ENCODE measurements around the gene RNF220.

The RNF220 gene

DNA sequence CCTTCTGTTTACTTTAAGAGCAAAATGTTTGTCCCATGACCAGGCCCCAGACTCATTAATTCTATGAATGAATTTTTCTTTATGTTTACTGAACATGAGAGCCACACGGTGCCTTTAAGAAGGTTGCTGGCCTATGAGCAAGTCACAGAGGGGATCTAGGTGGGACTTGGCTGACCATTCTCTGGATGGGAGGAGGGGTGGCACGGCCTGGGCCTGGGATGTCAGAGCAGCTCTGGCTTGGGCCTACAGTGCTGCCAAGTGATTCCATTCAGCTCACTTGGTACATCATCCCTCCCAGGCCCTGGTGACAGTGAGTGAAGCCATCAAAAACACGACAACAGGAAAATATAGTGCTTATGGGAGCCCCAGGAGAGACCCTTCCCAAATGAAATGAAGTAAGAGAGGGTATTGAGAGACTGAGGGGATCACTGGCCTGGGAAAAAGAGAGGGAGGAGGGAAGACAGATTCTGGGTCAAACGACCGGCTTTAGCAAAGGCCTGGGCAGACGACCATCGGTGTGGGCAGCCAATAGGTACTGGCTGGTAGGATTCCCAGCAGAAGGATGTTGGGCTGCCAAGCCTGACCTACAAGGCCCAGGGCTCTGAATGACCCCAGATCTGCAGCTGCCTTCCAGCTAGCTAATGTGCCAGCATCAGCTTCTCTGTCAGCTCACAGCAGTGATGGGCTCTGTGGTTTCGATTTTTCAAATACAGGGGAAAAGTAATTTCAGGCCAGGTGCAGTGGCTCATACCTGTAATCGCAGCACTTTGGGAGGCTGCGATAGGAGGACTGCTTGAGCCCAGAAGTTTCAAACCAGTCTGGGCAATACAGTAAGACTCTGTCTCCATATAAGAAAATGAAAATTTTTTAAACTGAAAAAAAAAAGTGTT, 265.9 kb downstream of the RNF220 start:
- CTCF ChIA-PET, result interaction anchor here (1.2 to 4.7 kb wide), 4 partner anchors 8 to 132 kb away, joined by 3 to 25 read pairs (median 7); no protein-coding TSS in a partner anchor
- Histone ChIP-seq H3K36me3 (ENCODE audit: control insufficient read depth in 4 of 4, insufficient read depth in 4 of 4, low read length in 3 of 4) (peaks cover 0 to 2% (median 0%) of the 10 kb centered on the region in 4 experiments), H3K27me3 (replicated peaks in 2 of 5; ENCODE audit: control insufficient read depth in 4 of 5, insufficient read depth in 5 of 5, low read length in 4 of 5) (no peaks in the 10 kb centered on the region), H3K4me1 (ENCODE audit: control extremely low read depth in 1 of 4, control insufficient read depth in 4 of 4, insufficient read depth in 4 of 4, low read length in 3 of 4) (peaks cover 18 to 52% (median 40%) of the 10 kb centered on the region in 4 experiments), H3K4me3 (ENCODE audit: control insufficient read depth in 1 of 7, extremely low read depth in 1 of 7, insufficient read depth in 4 of 7, low read depth in 2 of 7, low read length in 6 of 7) (no peak overlapping the region), H3K27ac (ENCODE audit: insufficient read depth in 1 of 2, low read depth in 1 of 2, low read length in 2 of 2, poor library complexity in 1 of 2, severe bottlenecking in 2 of 2) (peak overlapping the region in 1 of 2 experiments; percentile 51), H3K9me3 (ENCODE audit: control extremely low read depth in 1 of 5, control insufficient read depth in 4 of 5, insufficient read depth in 2 of 5, low read depth in 1 of 5, low read length in 4 of 5) (no peaks in the 10 kb centered on the region)
- POLR2A ChIA-PET, result no interaction called here
- WGBS (ENCODE audit: insufficient coverage), result 100% methylated on average over 9 of the region's 10 CpGs
- no peak for DNase-seq

DNA sequence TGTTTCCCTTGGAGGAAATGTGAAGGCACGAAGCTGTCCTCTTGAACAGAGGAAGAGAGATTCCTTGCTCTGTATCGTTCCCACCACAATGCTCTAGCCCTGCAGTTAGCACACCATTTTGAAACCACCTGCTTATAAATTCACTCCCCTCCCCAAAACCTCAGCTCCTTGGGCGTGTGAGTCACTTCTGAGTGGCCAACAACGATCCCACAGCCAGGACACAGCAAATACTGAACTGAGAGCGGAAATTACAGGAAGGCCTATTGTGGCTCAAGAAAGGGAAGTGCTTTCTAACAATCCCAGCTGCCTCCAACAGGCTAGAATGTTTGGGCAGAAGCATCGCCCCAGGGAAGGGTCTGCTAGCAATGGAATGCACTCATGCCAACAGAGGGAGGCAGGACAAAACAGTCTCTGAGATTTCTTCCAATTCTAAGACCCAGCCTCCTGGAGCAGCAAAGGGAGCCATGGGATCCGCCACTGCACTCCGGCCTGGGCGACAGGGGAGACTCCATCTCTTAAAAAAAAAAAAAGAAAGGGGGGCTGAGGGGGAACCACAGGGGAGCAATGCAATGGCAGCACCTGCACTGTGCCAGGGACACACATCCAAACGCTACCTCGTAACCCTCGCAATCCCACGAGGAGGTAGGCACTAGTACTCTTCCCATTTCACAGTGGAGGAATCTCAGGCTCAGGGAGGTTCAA, 267.4 kb downstream of the RNF220 start:
- CTCF ChIA-PET, result interaction anchor here (0.8 to 4.7 kb wide), 9 partner anchors 9 to 134 kb away, joined by 3 to 25 read pairs (median 4); no protein-coding TSS in a partner anchor
- Histone ChIP-seq H3K27ac (ENCODE audit: insufficient read depth in 1 of 2, low read depth in 1 of 2, low read length in 2 of 2, poor library complexity in 1 of 2, severe bottlenecking in 2 of 2) (peak overlapping the region in 1 of 2 experiments; percentile 65), H3K4me1 (ENCODE audit: control extremely low read depth in 1 of 4, control insufficient read depth in 4 of 4, insufficient read depth in 4 of 4, low read length in 3 of 4) (peaks cover 22 to 66% (median 50%) of the 10 kb centered on the region in 4 experiments), H3K9me3 (ENCODE audit: control extremely low read depth in 1 of 5, control insufficient read depth in 4 of 5, insufficient read depth in 2 of 5, low read depth in 1 of 5, low read length in 4 of 5) (no peaks in the 10 kb centered on the region), H3K27me3 (replicated peaks in 2 of 5; ENCODE audit: control insufficient read depth in 4 of 5, insufficient read depth in 5 of 5, low read length in 4 of 5) (no peaks in the 10 kb centered on the region), H3K4me3 (ENCODE audit: control insufficient read depth in 1 of 7, extremely low read depth in 1 of 7, insufficient read depth in 4 of 7, low read depth in 2 of 7, low read length in 6 of 7) (peak overlapping the region in 6 of 7 experiments; percentile 5 to 75 (median 41)), H3K36me3 (ENCODE audit: control insufficient read depth in 4 of 4, insufficient read depth in 4 of 4, low read length in 3 of 4) (peaks cover 0 to 2% (median 0%) of the 10 kb centered on the region in 4 experiments)
- DNase-seq, result peak; percentile 93 to 96 (median 95)
- POLR2A ChIA-PET, result interaction anchor here (1.0 to 1.3 kb wide), 3 partner anchors 20 to 58 kb away, joined by 3 to 8 read pairs (median 6); partner anchors contain the start of gene RNU5D-1
- WGBS (ENCODE audit: insufficient coverage), result 39% methylated on average over 11 of the region's 13 CpGs

DNA sequence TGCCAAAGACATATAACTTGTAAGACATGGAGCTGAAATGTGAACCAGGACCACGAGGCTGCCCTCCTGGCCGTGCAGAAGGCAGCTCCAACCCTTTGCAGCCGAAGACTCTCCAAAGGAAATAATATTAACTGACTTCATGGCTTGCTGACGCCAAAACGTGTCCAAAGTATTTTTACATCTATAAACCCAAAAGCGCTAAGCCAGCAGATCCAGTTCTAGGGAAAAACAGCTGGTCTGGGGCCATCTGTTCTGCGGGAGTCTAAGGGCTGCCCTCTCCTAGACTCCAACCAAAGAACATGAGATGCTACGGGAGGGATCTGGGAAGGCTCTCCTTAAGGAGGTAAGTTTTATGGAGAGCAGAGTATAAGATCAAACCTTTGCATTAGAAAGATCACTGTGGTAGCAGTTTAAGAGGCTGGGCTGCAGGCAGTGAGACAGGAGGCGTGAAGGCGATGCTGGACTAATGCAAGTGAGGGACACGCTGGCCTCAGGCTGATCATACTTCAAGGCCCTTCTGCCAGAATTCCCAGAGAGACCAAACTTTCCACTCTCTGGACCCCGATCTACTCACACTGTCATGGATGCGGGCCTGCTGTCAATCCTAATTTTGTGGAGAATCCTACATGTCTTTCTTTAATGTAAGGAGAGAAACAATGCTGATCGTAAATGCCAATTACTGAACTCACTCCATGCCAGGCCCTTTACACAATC, 268.1 kb downstream of the RNF220 start:
- H3K9me3 ChIP-seq (ENCODE audit: control extremely low read depth in 1 of 5, control insufficient read depth in 4 of 5, insufficient read depth in 2 of 5, low read depth in 1 of 5, low read length in 4 of 5), result no peaks in the 10 kb centered on the region
- H3K4me1 ChIP-seq (ENCODE audit: control extremely low read depth in 1 of 4, control insufficient read depth in 4 of 4, insufficient read depth in 4 of 4, low read length in 3 of 4), result peaks cover 22 to 73% (median 53%) of the 10 kb centered on the region in 4 experiments
- CTCF ChIA-PET, result interaction anchor here (0.9 to 5.2 kb wide), 6 partner anchors 9 to 34 kb away, joined by 4 to 21 read pairs (median 8); no protein-coding TSS in a partner anchor
- peak overlapping the region in 6 of 7 experiments; percentile 74 to 92 (median 82) for H3K4me3 ChIP-seq (ENCODE audit: control insufficient read depth in 1 of 7, extremely low read depth in 1 of 7, insufficient read depth in 4 of 7, low read depth in 2 of 7, low read length in 6 of 7)
- H3K27me3 ChIP-seq (replicated peaks in 2 of 5; ENCODE audit: control insufficient read depth in 4 of 5, insufficient read depth in 5 of 5, low read length in 4 of 5), result no peaks in the 10 kb centered on the region
- 79% methylated on average over 6 of the region's 14 CpGs for WGBS (ENCODE audit: insufficient coverage)
- POLR2A ChIA-PET, result interaction anchor here (1.0 to 2.4 kb wide), 4 partner anchors 48 to 58 kb away, joined by 4 to 15 read pairs (median 7); partner anchors contain the start of gene RNU5D-1
- peaks cover 0 to 2% (median 0%) of the 10 kb centered on the region in 4 experiments for H3K36me3 ChIP-seq (ENCODE audit: control insufficient read depth in 4 of 4, insufficient read depth in 4 of 4, low read length in 3 of 4)
- peak overlapping the region in 1 of 2 experiments; percentile 84 for H3K27ac ChIP-seq (ENCODE audit: insufficient read depth in 1 of 2, low read depth in 1 of 2, low read length in 2 of 2, poor library complexity in 1 of 2, severe bottlenecking in 2 of 2)
- no peak for DNase-seq

DNA sequence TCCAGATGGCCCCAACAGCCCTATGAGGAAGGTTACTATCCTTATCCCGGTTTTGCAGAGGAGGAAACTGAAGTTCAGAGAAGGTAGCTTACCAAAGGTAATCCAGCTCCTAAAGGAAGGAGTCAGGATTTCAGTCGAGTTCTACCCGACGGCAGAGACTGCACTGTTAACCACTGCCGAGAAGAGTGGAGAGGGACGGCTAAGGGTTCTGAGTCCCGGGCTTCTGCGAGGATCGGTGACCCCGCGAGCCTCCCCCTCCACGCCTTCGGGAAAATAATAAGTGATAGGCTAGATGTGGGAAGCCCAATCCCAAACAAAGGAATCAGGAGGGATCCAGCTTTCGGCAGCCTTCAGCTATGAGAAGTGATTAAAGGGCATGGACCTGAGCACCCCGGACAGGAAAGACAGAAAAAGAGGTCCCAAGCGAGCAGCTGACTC, 268.6 kb downstream of the RNF220 start:
- H3K27me3 ChIP-seq (replicated peaks in 2 of 5; ENCODE audit: control insufficient read depth in 4 of 5, insufficient read depth in 5 of 5, low read length in 4 of 5), result no peaks in the 10 kb centered on the region
- H3K4me3 ChIP-seq (ENCODE audit: control insufficient read depth in 1 of 7, extremely low read depth in 1 of 7, insufficient read depth in 4 of 7, low read depth in 2 of 7, low read length in 6 of 7), result peak overlapping the region; percentile 63 to 92 (median 81)
- DNase-seq, result peak in 1 of 3 donors; percentile 25
- no peaks in the 10 kb centered on the region for H3K36me3 ChIP-seq (ENCODE audit: control insufficient read depth in 4 of 4, insufficient read depth in 4 of 4, low read length in 3 of 4)
- WGBS (ENCODE audit: insufficient coverage), result 3% methylated on average over 13 of the region's 16 CpGs
- H3K27ac ChIP-seq (ENCODE audit: insufficient read depth in 1 of 2, low read depth in 1 of 2, low read length in 2 of 2, poor library complexity in 1 of 2, severe bottlenecking in 2 of 2), result peak overlapping the region; percentile 59 to 84
- H3K4me1 ChIP-seq (ENCODE audit: control extremely low read depth in 1 of 4, control insufficient read depth in 4 of 4, insufficient read depth in 4 of 4, low read length in 3 of 4), result peaks cover 22 to 76% (median 53%) of the 10 kb centered on the region in 4 experiments
- POLR2A ChIA-PET, result interaction anchor here (1.0 to 2.4 kb wide), 2 partner anchors 48 to 58 kb away, joined by 4 to 15 read pairs; no protein-coding TSS in a partner anchor
- CTCF ChIA-PET, result interaction anchor here (0.9 to 5.2 kb wide), 5 partner anchors 10 to 33 kb away, joined by 4 to 21 read pairs (median 7); no protein-coding TSS in a partner anchor
- no peaks in the 10 kb centered on the region for H3K9me3 ChIP-seq (ENCODE audit: control extremely low read depth in 1 of 5, control insufficient read depth in 4 of 5, insufficient read depth in 2 of 5, low read depth in 1 of 5, low read length in 4 of 5)

DNA sequence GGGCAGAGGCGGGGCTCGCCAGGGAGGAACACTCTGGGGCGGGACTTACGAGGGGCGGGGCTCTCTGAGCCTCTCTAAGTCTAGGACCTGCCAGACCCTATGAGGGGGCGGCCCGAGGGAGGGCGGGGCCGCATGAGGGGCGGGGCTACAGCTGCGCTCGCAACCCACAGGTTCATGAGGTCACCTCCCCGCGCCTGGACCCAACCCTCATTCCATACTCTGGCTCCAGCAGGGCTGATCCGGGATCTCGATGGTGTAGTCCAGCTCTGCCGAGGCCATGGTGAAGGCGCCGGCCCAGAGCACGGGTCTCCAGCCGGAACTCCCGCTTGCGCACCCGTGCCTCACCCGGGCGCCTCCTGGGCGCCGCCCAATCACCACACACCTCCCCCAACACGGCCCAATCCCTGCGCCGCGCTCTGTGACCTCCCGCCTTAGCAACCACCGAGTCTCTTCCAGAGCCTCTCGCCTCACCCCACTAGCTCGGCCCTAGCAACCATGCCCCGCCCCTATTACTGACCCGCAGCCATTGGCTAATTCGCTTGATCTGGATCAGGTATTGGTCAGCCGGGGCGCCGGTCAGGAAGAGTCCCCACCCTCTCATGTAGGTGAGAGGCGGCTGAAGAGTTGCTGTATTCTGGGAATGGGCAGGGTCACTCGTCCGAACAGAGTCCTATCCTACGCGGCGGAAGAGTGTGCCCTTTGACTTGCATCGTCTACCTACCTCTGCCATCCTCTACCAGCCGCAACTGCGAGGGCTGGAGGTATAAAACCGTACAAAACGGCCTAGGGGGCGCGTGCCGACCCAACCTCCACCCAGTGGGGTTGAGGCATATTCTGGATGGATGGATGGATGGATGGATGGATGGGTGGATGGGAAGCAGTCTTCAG, 269.3 kb downstream of the RNF220 start, which contains the start of the genes ARMH1 and TMEM53:
TSS of gene ARMH1 (plus strand) at position 602 of the 888 bp plus-strand sequence. CDS start 14,984 bp downstream, outside the sequence.
TSS of gene TMEM53 (minus strand) at position 369 of the 888 bp plus-strand sequence. CDS start at position 279, 90 bp downstream.
- WGBS (ENCODE audit: insufficient coverage), result under 1% methylated on average over 41 of the region's 56 CpGs
- Histone ChIP-seq H3K4me1 (ENCODE audit: control extremely low read depth in 1 of 4, control insufficient read depth in 4 of 4, insufficient read depth in 4 of 4, low read length in 3 of 4) (peaks cover 22 to 76% (median 53%) of the 10 kb centered on the region in 4 experiments), H3K36me3 (ENCODE audit: control insufficient read depth in 4 of 4, insufficient read depth in 4 of 4, low read length in 3 of 4) (no peaks in the 10 kb centered on the region), H3K9me3 (ENCODE audit: control extremely low read depth in 1 of 5, control insufficient read depth in 4 of 5, insufficient read depth in 2 of 5, low read depth in 1 of 5, low read length in 4 of 5) (no peaks in the 10 kb centered on the region), H3K4me3 (ENCODE audit: control insufficient read depth in 1 of 7, extremely low read depth in 1 of 7, insufficient read depth in 4 of 7, low read depth in 2 of 7, low read length in 6 of 7) (peak within 1 kb of the TSS; percentile 63 to 92 (median 81)), H3K27me3 (replicated peaks in 2 of 5; ENCODE audit: control insufficient read depth in 4 of 5, insufficient read depth in 5 of 5, low read length in 4 of 5) (no peaks in the 10 kb centered on the region), H3K27ac (ENCODE audit: insufficient read depth in 1 of 2, low read depth in 1 of 2, low read length in 2 of 2, poor library complexity in 1 of 2, severe bottlenecking in 2 of 2) (peak within 1 kb of the TSS; percentile 59 to 84)
- ChIA-PET CTCF (interaction anchor here (0.9 to 5.2 kb wide), 7 partner anchors 10 to 44 kb away, joined by 3 to 21 read pairs (median 7); no protein-coding TSS in a partner anchor), POLR2A (interaction anchor here (1.0 to 2.4 kb wide), 2 partner anchors 47 to 57 kb away, joined by 4 to 15 read pairs; no protein-coding TSS in a partner anchor)
- DNase-seq, result peak; percentile 99
